ENCODE measurements around the gene SLC22A4.

The SLC22A4 gene

DNA sequence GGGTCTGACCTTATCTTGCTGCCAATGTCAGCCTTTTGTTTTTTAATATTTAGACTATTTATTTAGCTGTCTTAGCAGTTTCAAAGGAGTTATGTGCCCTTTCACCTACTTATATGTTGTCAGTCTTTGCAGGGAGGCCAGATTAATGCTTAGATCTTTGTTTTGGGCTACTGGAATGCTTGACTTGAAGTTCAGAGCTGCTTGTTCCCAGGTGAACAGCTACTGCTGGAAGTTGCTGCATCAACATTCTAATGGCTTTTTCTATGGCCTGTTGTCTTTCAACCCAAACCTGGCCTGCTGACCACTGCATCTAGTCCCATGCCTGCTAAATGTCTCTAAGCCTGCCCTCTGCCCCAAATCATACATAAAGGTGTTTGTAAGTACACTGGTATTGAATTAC lies 78.3 kb downstream of the SLC22A4 start:
- no peaks in the 10 kb centered on the region for H3K36me3 ChIP-seq (replicated peaks)
- no peaks in the 10 kb centered on the region for H3K27me3 ChIP-seq (replicated peaks)
- DNase-seq = no peak
- TF ChIP-seq, protein P1, sequence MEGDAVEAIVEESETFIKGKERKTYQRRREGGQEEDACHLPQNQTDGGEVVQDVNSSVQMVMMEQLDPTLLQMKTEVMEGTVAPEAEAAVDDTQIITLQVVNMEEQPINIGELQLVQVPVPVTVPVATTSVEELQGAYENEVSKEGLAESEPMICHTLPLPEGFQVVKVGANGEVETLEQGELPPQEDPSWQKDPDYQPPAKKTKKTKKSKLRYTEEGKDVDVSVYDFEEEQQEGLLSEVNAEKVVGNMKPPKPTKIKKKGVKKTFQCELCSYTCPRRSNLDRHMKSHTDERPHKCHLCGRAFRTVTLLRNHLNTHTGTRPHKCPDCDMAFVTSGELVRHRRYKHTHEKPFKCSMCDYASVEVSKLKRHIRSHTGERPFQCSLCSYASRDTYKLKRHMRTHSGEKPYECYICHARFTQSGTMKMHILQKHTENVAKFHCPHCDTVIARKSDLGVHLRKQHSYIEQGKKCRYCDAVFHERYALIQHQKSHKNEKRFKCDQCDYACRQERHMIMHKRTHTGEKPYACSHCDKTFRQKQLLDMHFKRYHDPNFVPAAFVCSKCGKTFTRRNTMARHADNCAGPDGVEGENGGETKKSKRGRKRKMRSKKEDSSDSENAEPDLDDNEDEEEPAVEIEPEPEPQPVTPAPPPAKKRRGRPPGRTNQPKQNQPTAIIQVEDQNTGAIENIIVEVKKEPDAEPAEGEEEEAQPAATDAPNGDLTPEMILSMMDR (IDR thresholded peaks at IDR 0.05; ENCODE audit: low read depth, low read length, missing control alignments) = no peak
- no peak overlapping the region for H3K4me3 ChIP-seq (ENCODE audit: low read depth, low read length)
- in situ Hi-C loops (cut with HindIII; ENCODE audit: low pct_ligation_motif_present, low sequenced_read_pairs) = no loop called here
- H3K27ac ChIP-seq = no peak overlapping the region

- Histone ChIP-seq H3K27me3 (replicated peaks) (no peaks in the 10 kb centered on the region), H3K4me3 (ENCODE audit: low read depth, low read length) (no peak overlapping the region), H3K27ac (no peak overlapping the region), H3K36me3 (replicated peaks) (no peaks in the 10 kb centered on the region)
- TF ChIP-seq, protein P1 (IDR thresholded peaks at IDR 0.05; ENCODE audit: low read depth, low read length, missing control alignments) = no peak
- no peak for DNase-seq
- in situ Hi-C loops (cut with HindIII; ENCODE audit: low pct_ligation_motif_present, low sequenced_read_pairs) = no loop called here
These were observed 81.8 kb downstream of the SLC22A4 start for GRCh38 chr5:132375957-132376356.

DNA sequence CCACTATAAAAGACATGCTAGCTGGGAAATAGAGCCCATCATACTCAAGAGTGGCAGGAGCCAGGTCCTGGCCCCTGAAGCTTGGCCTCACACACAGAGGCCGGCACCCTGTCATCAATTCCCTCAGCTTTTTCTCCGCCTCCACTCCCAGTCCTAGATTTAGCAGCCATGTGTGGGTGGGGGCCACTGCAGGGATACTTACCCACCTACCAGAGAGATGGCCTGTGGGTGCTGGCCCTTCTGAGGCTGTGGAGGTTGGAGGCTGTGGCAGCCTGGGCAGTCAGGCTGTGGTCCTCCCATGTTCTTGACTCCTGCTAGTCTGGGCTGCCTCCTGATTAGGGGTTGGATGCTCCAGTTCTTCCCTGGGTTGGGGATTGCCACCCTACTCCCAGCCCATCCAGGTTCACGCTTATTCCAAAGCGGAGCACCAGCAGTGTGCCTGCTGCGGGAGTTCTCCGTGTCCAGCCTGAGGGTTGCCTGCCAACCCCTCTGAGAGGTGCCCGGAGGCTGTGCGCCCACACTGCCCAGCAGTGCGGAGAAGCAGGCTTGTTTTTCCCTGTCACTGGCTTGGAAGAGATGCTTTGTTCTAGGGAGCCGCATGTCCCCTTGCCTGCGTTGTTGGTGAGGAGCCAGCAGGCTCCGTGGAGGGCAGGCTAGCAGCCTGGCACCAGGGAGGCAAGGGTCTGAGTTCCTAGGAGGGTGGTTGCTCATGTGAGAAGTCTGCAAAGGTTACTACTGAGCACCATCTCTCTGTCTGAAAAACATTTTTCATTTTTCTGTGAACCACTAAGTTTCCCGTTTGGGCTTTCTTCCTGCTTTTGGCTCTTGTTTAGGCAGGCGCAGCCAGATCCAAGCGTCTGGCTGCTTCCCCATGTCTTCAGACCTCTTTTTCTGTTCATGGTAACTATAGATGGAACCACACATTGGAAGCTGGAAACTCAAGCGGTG lies 82.8 kb downstream of the SLC22A4 start:
- in situ Hi-C loops (cut with HindIII; ENCODE audit: low pct_ligation_motif_present, low sequenced_read_pairs) = no loop called here
- H3K27ac ChIP-seq = no peak overlapping the region
- DNase-seq = no peak
- H3K27me3 ChIP-seq (replicated peaks) = no peaks in the 10 kb centered on the region
- H3K36me3 ChIP-seq (replicated peaks) = no peaks in the 10 kb centered on the region
- H3K4me3 ChIP-seq (ENCODE audit: low read depth, low read length) = no peak overlapping the region
- TF ChIP-seq, protein P1 (IDR thresholded peaks at IDR 0.05; ENCODE audit: low read depth, low read length, missing control alignments) = no peak

GRCh38 chr5:132377738-132378137 lies 83.5 kb downstream of the SLC22A4 start:
- TF ChIP-seq, protein P1 (IDR thresholded peaks at IDR 0.05; ENCODE audit: low read depth, low read length, missing control alignments) = no peak
- in situ Hi-C loops (cut with HindIII; ENCODE audit: low pct_ligation_motif_present, low sequenced_read_pairs) = no loop called here
- no peak for DNase-seq
- Histone ChIP-seq H3K36me3 (replicated peaks) (no peaks in the 10 kb centered on the region), H3K27ac (no peak overlapping the region), H3K27me3 (replicated peaks) (no peaks in the 10 kb centered on the region), H3K4me3 (ENCODE audit: low read depth, low read length) (no peak overlapping the region)

DNA sequence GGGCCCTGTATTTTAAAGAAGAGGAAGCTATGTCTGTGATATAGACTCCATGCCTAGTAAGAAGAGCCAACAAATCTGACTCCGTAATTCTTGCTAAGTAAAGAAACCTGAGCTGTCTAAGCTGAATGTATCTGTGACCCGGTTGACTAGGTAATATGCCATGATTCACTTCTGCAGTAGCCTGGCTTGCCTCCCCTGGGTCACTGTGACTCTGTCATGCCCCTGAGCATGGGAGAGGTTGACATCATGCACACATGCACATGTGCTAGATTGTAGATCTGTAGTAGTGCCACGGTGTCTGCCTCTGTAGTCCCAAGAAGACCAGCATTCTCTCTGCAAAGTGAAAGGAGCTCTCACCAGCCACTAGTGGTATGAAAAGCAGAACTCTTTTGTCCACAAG lies 84.4 kb downstream of the SLC22A4 start:
- Histone ChIP-seq H3K27me3 (replicated peaks) (no peaks in the 10 kb centered on the region), H3K36me3 (replicated peaks) (no peaks in the 10 kb centered on the region), H3K27ac (no peak overlapping the region), H3K4me3 (ENCODE audit: low read depth, low read length) (no peak overlapping the region)
- DNase-seq = no peak
- TF ChIP-seq, protein P1 (IDR thresholded peaks at IDR 0.05; ENCODE audit: low read depth, low read length, missing control alignments) = no peak
- in situ Hi-C loops (cut with HindIII; ENCODE audit: low pct_ligation_motif_present, low sequenced_read_pairs) = no loop called here
